SK-N-SH (cell line): ENCODE data around the gene ZEB1.

Source experiments
- CHD2 ChIP-seq: fragments of 150-350 bp; IDR thresholded peaks from 2 replicates; pipeline ENCODE4 v1.6.1; 2018; ENCODE audit warnings: low read length; ENCODE audit not compliant: partially characterized antibody
- EP300 ChIP-seq, 2 experiments: IDR thresholded peaks; 2 replicates each; pipeline versions ENCODE4 v1.4.0 to v1.6.1; 2012; ENCODE audit warnings: borderline replicate concordance in 1 of 2, low read depth in 1 of 2, low read length in 1 of 2
- GATA2 ChIP-seq: sonication (generic); formaldehyde crosslinking; IDR thresholded peaks from 2 replicates; pipeline ENCODE4 v1.5.0; 2020; ENCODE audit warnings: mild to moderate bottlenecking, missing genetic modification reagents
- JUND ChIP-seq: IDR thresholded peaks from 2 replicates; pipeline ENCODE4 v1.4.0; 2012
- NFIC ChIP-seq: IDR thresholded peaks from 2 replicates; pipeline ENCODE4 v1.4.0; 2012; ENCODE audit warnings: borderline replicate concordance
- NRF1 ChIP-seq: IDR thresholded peaks from 2 replicates; pipeline ENCODE4 v1.6.1; 2012; ENCODE audit warnings: low read depth, mild to moderate bottlenecking, low read length
- POLR2AphosphoS5 ChIP-seq: IDR thresholded peaks from 2 replicates; pipeline ENCODE4 v1.6.1; 2012; ENCODE audit warnings: low read depth, low read length
- RCOR1 ChIP-seq: fragments of 150-350 bp; IDR thresholded peaks from 2 replicates; pipeline ENCODE4 v1.6.1; 2017; ENCODE audit warnings: antibody characterized with exemption, low read length
- RFX5 ChIP-seq: IDR thresholded peaks from 2 replicates; pipeline ENCODE4 v1.6.1; 2012; ENCODE audit warnings: mild to moderate bottlenecking, improper control_type of control experiment, low read length
- SIN3A ChIP-seq: IDR thresholded peaks from 2 replicates; pipeline ENCODE4 v1.6.1; 2012; ENCODE audit warnings: low read depth, mild to moderate bottlenecking, low read length, moderate library complexity, borderline replicate concordance
- SMC3 ChIP-seq: IDR thresholded peaks from 2 replicates; pipeline ENCODE4 v1.6.1; 2012; ENCODE audit warnings: low read depth, low read length, improper control_type of control experiment
- TAF1 ChIP-seq: IDR thresholded peaks from 2 replicates; pipeline ENCODE4 v1.6.1; 2012; ENCODE audit warnings: low read depth, mild to moderate bottlenecking, low read length, moderate library complexity, borderline replicate concordance
- TEAD4 ChIP-seq: IDR thresholded peaks from 2 replicates; pipeline ENCODE4 v1.4.0; 2012; ENCODE audit warnings: mild to moderate bottlenecking, borderline replicate concordance; ENCODE audit not compliant: insufficient read depth
- TF ChIP-seq, protein P1 (sequence below): fragments of 200-600 bp; sonication (generic); IDR thresholded peaks from 2 replicates; pipeline ENCODE4 v1.6.1; 2017; ENCODE audit warnings: antibody characterized with exemption, mild to moderate bottlenecking, moderate library complexity

DNA sequence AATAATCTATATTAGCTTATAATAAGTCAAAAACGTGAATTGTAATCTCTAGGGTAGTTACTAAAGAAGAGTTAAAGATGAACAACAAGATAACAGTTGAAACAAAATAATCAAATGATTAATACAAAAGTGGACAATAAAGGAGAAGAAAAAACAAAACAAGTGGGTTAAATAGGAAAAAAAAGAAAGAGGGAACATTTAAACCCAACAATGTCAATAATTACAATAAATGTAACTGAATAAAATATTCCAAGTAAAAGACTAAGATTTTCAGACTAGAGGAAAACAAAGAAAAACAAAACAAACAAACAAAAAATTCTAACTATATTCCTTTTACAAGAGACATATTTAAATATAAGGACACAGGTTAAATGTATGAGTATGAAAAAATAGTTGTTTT is 38.0 kb upstream of the ZEB1 start:
- TF ChIP-seq, protein P1, sequence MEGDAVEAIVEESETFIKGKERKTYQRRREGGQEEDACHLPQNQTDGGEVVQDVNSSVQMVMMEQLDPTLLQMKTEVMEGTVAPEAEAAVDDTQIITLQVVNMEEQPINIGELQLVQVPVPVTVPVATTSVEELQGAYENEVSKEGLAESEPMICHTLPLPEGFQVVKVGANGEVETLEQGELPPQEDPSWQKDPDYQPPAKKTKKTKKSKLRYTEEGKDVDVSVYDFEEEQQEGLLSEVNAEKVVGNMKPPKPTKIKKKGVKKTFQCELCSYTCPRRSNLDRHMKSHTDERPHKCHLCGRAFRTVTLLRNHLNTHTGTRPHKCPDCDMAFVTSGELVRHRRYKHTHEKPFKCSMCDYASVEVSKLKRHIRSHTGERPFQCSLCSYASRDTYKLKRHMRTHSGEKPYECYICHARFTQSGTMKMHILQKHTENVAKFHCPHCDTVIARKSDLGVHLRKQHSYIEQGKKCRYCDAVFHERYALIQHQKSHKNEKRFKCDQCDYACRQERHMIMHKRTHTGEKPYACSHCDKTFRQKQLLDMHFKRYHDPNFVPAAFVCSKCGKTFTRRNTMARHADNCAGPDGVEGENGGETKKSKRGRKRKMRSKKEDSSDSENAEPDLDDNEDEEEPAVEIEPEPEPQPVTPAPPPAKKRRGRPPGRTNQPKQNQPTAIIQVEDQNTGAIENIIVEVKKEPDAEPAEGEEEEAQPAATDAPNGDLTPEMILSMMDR: no peak
- TF ChIP-seq TAF1 (no peak), RCOR1 (no peak), CHD2 (no peak), POLR2AphosphoS5 (no peak), SMC3 (no peak), TEAD4 (no peak), GATA2 (no peak), NRF1 (no peak), EP300 (IDR thresholded peaks at IDR 0.05; ENCODE audit: borderline replicate concordance in 1 of 2, low read depth in 1 of 2, low read length in 1 of 2) (no peak), SIN3A (no peak), RFX5 (no peak), JUND (no peak), NFIC (no peak)
